Panc1 (cell line): Measurements from ENCODE around the gene HELB. TPM values are rescaled to one million over a fixed set of nuclear protein-coding genes. Genes with fewer than 3 reads are reported as not detected.
"Not testable (repeated sequence)": the region's sequence is repeated elsewhere in the genome, so short reads cannot be mapped to it uniquely, and the experiment has no call there.

ENCODE experiments used
- ATAC-seq: fragments of 200-7000 bp; cut with Tn5 transposase; 2 replicates; pipeline ENCODE4 v1.9.1; 2020; ENCODE audit warnings: mild to moderate bottlenecking, moderate library complexity
- BruUV-seq: library from RNA; stranded (reverse); fragments of 400-500 nt; replicated peaks from 2 replicates; lab custom pipeline; 2021; lab: Mats Ljungman, UMichigan
- CTCF ChIA-PET: fragments of 300-600 bp; sonication (Branson Sonifier 250); formaldehyde crosslinking; loops from one replicate; lab custom pipeline; 2022; ENCODE audit warnings: antibody characterized with exemption; lab: Charles Lee
- POLR2A ChIA-PET: fragments of 300-600 bp; sonication (Branson Sonifier 250); formaldehyde crosslinking; loops from one replicate; lab custom pipeline; 2022; ENCODE audit warnings: antibody characterized with exemption; lab: Charles Lee
- DNase-seq: peaks from one replicate; pipeline ENCODE4 v3.0.0-alpha.2; 2010; ENCODE audit warnings: low read depth, low spot score
- H3K27ac ChIP-seq: 2 replicates; pipeline ENCODE4 v1.5.1; 2011; ENCODE audit warnings: mild to moderate bottlenecking, low read length, inconsistent platforms
- H3K27me3 ChIP-seq: fragments of 200-500 bp; sonication (Bioruptor generic); 2 replicates; pipeline ENCODE4 v1.6.0; 2014; ENCODE audit warnings: low read length, inconsistent platforms; ENCODE audit not compliant: control insufficient read depth, insufficient read depth
- H3K36me3 ChIP-seq: fragments of 200-500 bp; sonication (Bioruptor generic); 2 replicates; pipeline ENCODE4 v1.5.1; 2014; ENCODE audit warnings: inconsistent platforms, mild to moderate bottlenecking, low read length, moderate library complexity; ENCODE audit not compliant: control insufficient read depth, insufficient read depth
- H3K4me1 ChIP-seq: 2 replicates; pipeline ENCODE4 v1.5.1; 2011; ENCODE audit warnings: inconsistent platforms, mild to moderate bottlenecking, low read length, moderate library complexity; ENCODE audit not compliant: control insufficient read depth, insufficient read depth
- H3K4me3 ChIP-seq, 2 experiments: 2 replicates each; pipeline ENCODE4 v1.5.1; 2011 to 2012; ENCODE audit warnings: low read depth in 2 of 2, low read length in 2 of 2, mild to moderate bottlenecking in 2 of 2, inconsistent platforms in 1 of 2, moderate library complexity in 1 of 2
- H3K9me3 ChIP-seq: fragments of 200-500 bp; sonication (Bioruptor generic); 2 replicates; pipeline ENCODE4 v1.5.1; 2014; ENCODE audit warnings: low read depth, mild to moderate bottlenecking, inconsistent platforms, low read length, moderate library complexity; ENCODE audit not compliant: control insufficient read depth, insufficient read depth
- POLR2AphosphoS5 ChIP-seq: IDR thresholded peaks from 2 replicates; pipeline ENCODE4 v1.6.1; 2012; ENCODE audit warnings: mild to moderate bottlenecking, low read depth, low read length, moderate library complexity
- SIN3A ChIP-seq: IDR thresholded peaks from 2 replicates; pipeline ENCODE4 v1.6.1; 2012; ENCODE audit warnings: low read depth, mild to moderate bottlenecking, low read length, moderate library complexity, borderline replicate concordance; ENCODE audit not compliant: insufficient read depth
- TCF7L2 ChIP-seq: IDR thresholded peaks from 2 replicates; pipeline ENCODE4 v1.6.1; 2011; ENCODE audit warnings: mild to moderate bottlenecking, low read depth, low read length, inconsistent platforms
- in situ Hi-C: cut with HindIII; loops from 2 replicates; pipeline ENCODE4 v1.10.0; 2016; ENCODE audit warnings: low sequenced_read_pairs, low pct_unique_long_range_greater_than_20kb
- intact Hi-C: fragments of 100-400 bp; cut with micrococcal nuclease; formaldehyde crosslinking; loops from one replicate; pipeline ENCODE4 v1.10.0; 2022; ENCODE audit not compliant: unreplicated experiment
- total RNA-seq: library from RNA; stranded (reverse); gene quantifications from one replicate; pipeline ENCODE4 v1.2.1, GENCODE V29; 2021; ENCODE audit not compliant: unreplicated experiment
- TF ChIP-seq, protein P1 (sequence below), 2 experiments: IDR thresholded peaks; 2 replicates each; pipeline ENCODE4 v1.6.1; 2011 to 2012; ENCODE audit warnings: low read depth in 2 of 2, control low read depth in 1 of 2, low read length in 1 of 2, mild to moderate bottlenecking in 1 of 2, moderate library complexity in 1 of 2; ENCODE audit not compliant: insufficient read depth in 1 of 2
- TF ChIP-seq, protein P2 (sequence below): fragments of 450-650 bp; IDR thresholded peaks from 2 replicates; pipeline ENCODE4 v1.5.1; 2017; ENCODE audit warnings: mild to moderate bottlenecking

Gene HELB
- total RNA-seq, 1 experiment from 2014 or later, result 4.9 TPM

DNA sequence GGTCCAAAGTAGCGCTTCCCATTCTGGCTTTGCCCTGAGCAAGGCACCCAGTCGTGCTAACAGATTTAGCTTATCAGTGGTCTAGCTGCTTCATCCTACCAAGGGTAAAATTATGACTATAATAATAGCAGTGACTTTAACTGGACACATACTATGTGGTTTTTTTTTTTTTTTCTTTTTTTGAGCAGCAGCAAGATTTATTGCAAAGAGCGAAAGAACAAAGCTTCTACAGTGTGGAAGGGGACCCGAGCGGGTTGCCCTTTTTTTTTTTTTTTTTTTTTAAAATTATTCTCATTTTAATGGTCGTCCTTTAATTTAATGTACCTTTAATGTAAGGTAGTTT is 505 bp downstream of the HELB start:
- in situ Hi-C loops, result no loop called here
- peak overlapping the region; percentile 87 to 89 for H3K4me3 ChIP-seq
- H3K27me3 ChIP-seq, result peaks cover 2% of the 10 kb centered on the region; the same call in 1 of the 2 replicates
- POLR2A ChIA-PET, result interaction anchor here (0.6 to 1.2 kb wide), 7 partner anchors 11 to 1134 kb away, joined by 3 to 19 read pairs (median 7); partner anchors contain the start of gene LEMD3
- no peak for TF ChIP-seq SIN3A
- TF ChIP-seq POLR2AphosphoS5, result no peak
- ATAC-seq, result no peak
- CTCF ChIA-PET, result interaction anchor here (0.7 kb wide), 1 partner anchor 25 kb away, joined by 8 read pairs; no protein-coding TSS in a partner anchor
- no peak for DNase-seq
- TSS peak; percentile 90 for BruUV-seq
- no peaks in the 10 kb centered on the region for H3K9me3 ChIP-seq
- peak overlapping the region; percentile 86 for H3K27ac ChIP-seq
- H3K36me3 ChIP-seq, result no peaks in the 10 kb centered on the region; the same call in 1 of the 2 replicates
- intact Hi-C loops, result no loop called here
- H3K4me1 ChIP-seq, result peaks cover 9% of the 10 kb centered on the region

DNA sequence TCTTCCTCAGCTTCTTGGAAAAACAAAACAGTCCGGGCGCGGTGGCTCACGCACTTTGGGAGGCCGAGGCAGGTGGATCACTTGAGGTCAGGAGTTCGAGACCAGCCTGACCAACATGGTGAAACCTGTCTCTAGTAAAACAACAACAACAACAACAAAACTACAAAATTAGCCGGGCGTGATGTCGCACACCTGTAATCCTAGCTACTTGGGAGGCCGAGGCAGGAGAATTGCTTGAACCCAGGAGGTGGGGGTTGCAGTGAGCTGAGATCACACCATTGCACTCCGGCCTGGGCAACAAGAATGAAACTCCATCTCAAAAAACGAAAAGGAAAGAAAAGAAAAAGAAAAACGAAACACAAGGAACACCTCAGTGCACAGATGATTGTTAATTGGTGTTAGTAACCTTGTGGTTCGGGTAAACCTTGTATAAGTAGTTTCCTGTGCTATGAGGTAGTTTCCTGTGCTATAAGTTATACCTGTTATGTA is 1.1 kb downstream of the HELB start:
- in situ Hi-C loops, H3K9me3 ChIP-seq, CTCF ChIA-PET, H3K36me3 ChIP-seq, intact Hi-C loops, BruUV-seq, DNase-seq, H3K27me3 ChIP-seq, H3K4me1 ChIP-seq, ATAC-seq: not testable (repeated sequence)
- Histone ChIP-seq H3K27ac (peak overlapping the region; percentile 86; the same call in 1 of the 2 replicates), H3K4me3 (peak overlapping the region; percentile 87 to 89)
- POLR2A ChIA-PET, result interaction anchor here (0.6 to 0.7 kb wide), 2 partner anchors 30 to 1134 kb away, joined by 6 to 11 read pairs; partner anchors contain the start of gene LEMD3

DNA sequence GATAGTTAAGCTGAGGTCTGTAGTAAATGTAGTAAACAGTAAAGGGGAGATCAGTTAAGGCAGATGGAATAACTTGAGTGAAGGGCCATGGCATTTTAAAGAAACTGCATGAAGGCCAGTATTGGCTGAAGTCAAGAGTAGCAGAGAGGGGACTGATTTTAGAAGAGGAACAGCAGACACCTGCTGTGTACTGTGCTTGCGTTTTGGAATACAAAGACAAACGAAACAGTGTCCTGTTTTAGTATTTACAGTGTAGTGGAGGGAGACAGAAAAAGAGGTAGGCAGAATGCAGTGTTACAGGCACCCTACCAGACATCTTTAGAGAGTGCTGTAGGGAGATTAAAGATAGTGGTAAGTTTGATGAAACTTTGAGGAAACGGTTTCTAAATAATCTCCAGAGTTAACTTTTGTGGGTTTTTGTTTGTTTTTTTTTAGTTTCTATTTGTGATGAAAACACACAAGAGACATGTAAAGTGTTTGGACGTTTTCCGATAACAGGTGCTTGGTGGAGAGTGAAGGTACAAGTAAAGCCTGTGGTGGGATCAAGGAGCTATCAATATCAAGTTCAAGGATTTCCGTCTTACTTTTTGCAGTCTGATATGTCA is 2.1 kb downstream of the HELB start:
- Histone ChIP-seq H3K4me3 (no peak overlapping the region), H3K9me3 (no peaks in the 10 kb centered on the region), H3K27ac (no peak overlapping the region), H3K36me3 (no peaks in the 10 kb centered on the region; the same call in 1 of the 2 replicates), H3K27me3 (peaks cover 2% of the 10 kb centered on the region; the same call in 1 of the 2 replicates), H3K4me1 (peaks cover 9% of the 10 kb centered on the region)
- in situ Hi-C loops, result no loop called here
- BruUV-seq, result no TSS peak
- ChIA-PET CTCF (no interaction called here), POLR2A (no interaction called here)
- DNase-seq (no peak), ATAC-seq (no peak)
- intact Hi-C loops, result no loop called here
- TF ChIP-seq, protein P1, sequence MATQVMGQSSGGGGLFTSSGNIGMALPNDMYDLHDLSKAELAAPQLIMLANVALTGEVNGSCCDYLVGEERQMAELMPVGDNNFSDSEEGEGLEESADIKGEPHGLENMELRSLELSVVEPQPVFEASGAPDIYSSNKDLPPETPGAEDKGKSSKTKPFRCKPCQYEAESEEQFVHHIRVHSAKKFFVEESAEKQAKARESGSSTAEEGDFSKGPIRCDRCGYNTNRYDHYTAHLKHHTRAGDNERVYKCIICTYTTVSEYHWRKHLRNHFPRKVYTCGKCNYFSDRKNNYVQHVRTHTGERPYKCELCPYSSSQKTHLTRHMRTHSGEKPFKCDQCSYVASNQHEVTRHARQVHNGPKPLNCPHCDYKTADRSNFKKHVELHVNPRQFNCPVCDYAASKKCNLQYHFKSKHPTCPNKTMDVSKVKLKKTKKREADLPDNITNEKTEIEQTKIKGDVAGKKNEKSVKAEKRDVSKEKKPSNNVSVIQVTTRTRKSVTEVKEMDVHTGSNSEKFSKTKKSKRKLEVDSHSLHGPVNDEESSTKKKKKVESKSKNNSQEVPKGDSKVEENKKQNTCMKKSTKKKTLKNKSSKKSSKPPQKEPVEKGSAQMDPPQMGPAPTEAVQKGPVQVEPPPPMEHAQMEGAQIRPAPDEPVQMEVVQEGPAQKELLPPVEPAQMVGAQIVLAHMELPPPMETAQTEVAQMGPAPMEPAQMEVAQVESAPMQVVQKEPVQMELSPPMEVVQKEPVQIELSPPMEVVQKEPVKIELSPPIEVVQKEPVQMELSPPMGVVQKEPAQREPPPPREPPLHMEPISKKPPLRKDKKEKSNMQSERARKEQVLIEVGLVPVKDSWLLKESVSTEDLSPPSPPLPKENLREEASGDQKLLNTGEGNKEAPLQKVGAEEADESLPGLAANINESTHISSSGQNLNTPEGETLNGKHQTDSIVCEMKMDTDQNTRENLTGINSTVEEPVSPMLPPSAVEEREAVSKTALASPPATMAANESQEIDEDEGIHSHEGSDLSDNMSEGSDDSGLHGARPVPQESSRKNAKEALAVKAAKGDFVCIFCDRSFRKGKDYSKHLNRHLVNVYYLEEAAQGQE (IDR thresholded peaks at IDR 0.05; ENCODE audit: insufficient read depth in 1 of 2, low read depth in 2 of 2, low read length in 1 of 2), result no peak
- TF ChIP-seq SIN3A, result no peak

DNA sequence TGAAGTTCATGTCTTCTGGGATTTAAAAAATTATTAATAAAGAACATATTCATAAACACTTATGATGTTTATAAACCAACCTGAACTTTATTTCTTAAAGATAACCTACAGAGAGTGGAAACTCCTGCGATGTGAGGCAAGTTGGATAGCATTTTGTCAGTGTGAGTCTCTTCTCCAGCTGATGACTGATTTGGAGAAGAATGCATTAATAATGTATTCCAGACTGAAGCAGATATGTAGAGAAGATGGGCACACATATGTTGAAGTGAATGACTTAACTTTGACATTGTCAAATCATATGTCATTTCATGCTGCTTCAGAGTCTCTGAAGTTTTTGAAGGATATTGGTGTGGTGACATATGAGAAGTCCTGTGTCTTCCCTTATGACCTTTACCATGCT is 7.3 kb downstream of the HELB start:
- H3K36me3 ChIP-seq, result no peaks in the 10 kb centered on the region
- in situ Hi-C loops, result no loop called here

More for the DNA sequence above, 7.3 kb downstream of the HELB start:
- no peak overlapping the region for H3K27ac ChIP-seq
- DNase-seq (no peak), ATAC-seq (no peak)
- ChIA-PET POLR2A (no interaction called here), CTCF (no interaction called here)
- intact Hi-C loops, result no loop called here
- BruUV-seq, result no TSS peak
- no peaks in the 10 kb centered on the region for H3K27me3 ChIP-seq
- no peak overlapping the region for H3K4me3 ChIP-seq
- H3K9me3 ChIP-seq, result no peaks in the 10 kb centered on the region
- TF ChIP-seq POLR2AphosphoS5, result no peak
- TF ChIP-seq, protein P1 (IDR thresholded peaks at IDR 0.05; ENCODE audit: insufficient read depth in 1 of 2, low read depth in 2 of 2, low read length in 1 of 2), result no peak
- no peak for TF ChIP-seq SIN3A
- TF ChIP-seq, protein P2, sequence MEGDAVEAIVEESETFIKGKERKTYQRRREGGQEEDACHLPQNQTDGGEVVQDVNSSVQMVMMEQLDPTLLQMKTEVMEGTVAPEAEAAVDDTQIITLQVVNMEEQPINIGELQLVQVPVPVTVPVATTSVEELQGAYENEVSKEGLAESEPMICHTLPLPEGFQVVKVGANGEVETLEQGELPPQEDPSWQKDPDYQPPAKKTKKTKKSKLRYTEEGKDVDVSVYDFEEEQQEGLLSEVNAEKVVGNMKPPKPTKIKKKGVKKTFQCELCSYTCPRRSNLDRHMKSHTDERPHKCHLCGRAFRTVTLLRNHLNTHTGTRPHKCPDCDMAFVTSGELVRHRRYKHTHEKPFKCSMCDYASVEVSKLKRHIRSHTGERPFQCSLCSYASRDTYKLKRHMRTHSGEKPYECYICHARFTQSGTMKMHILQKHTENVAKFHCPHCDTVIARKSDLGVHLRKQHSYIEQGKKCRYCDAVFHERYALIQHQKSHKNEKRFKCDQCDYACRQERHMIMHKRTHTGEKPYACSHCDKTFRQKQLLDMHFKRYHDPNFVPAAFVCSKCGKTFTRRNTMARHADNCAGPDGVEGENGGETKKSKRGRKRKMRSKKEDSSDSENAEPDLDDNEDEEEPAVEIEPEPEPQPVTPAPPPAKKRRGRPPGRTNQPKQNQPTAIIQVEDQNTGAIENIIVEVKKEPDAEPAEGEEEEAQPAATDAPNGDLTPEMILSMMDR, result no peak
- no peak for TF ChIP-seq TCF7L2
- H3K4me1 ChIP-seq, result no peaks in the 10 kb centered on the region
